Gastrocnemius medialis (tissue), 4 donors: ENCODE measurements around the gene RAB21. TPM values are rescaled to one million over a fixed set of nuclear protein-coding genes. Genes with fewer than 3 reads are reported as not detected.

ENCODE experiments used
- ATAC-seq, 2 donors: fragments of 150-250 bp; one replicate each; pipeline ENCODE4 v1.9.1; 2016
- DNase-seq, 2 donors: peaks; one replicate each; pipeline ENCODE4 v3.0.0-alpha.2; 2019
- H3K27ac ChIP-seq, 4 donors: fragments of 200-600 bp; sonication (generic); 1 replicate in 1 of 4; 2 replicates in 3 of 4; pipeline ENCODE4 v1.5.1; 2016 to 2018; ENCODE audit warnings: mild to moderate bottlenecking in 2 of 4, moderate library complexity in 1 of 4
- H3K27me3 ChIP-seq, 3 donors: fragments of 200-600 bp; sonication (generic) in 2 of 3; 1 replicate in 1 of 3; 2 replicates in 2 of 3; pipeline versions ENCODE4 v1.5.1 to v1.6.0; 2016 to 2019; ENCODE audit warnings: mild to moderate bottlenecking in 1 of 3, moderate library complexity in 1 of 3
- H3K36me3 ChIP-seq, 2 donors: fragments of 200-600 bp; sonication (generic) in 1 of 2; one replicate each; pipeline ENCODE4 v1.5.1; 2017 to 2018
- H3K4me1 ChIP-seq, 2 donors: fragments of 200-600 bp; sonication (generic) in 1 of 2; one replicate each; pipeline ENCODE4 v1.5.1; 2016 to 2017; ENCODE audit warnings: mild to moderate bottlenecking in 2 of 2
- H3K4me3 ChIP-seq, 4 donors: fragments of 200-600 bp; sonication (generic) in 3 of 4; 1 replicate in 1 of 4; 2 replicates in 3 of 4; pipeline ENCODE4 v1.5.1; 2016 to 2019; ENCODE audit warnings: mild to moderate bottlenecking in 2 of 4
- H3K9me3 ChIP-seq, 3 donors: fragments of 200-600 bp; sonication (generic) in 2 of 3; 1 replicate in 1 of 3; 2 replicates in 2 of 3; pipeline ENCODE4 v1.5.1; 2016 to 2019
- POLR2A ChIP-seq, 2 donors: fragments of 450-650 bp; IDR thresholded peaks; one replicate each; pipeline ENCODE4 v1.6.1; 2017; ENCODE audit warnings: antibody characterized with exemption in 2 of 2, mild to moderate bottlenecking in 2 of 2, moderate library complexity in 2 of 2
- in situ Hi-C, 4 donors: fragments of 200-750 bp; cut with MboI; loops; one replicate each; pipeline versions ENCODE4 v1.15.0 to v1.8.0; 2017; ENCODE audit warnings: low sequenced_read_pairs in 4 of 4
- intact Hi-C: fragments of 100-400 bp; cut with DNase I; formaldehyde crosslinking; loops from one replicate; pipeline ENCODE4 v1.15.1; 2023; ENCODE audit warnings: low total_unique reads
- total RNA-seq, 4 donors: library from RNA; depleted of rRNA; stranded (reverse); fragments of >200 nt; gene quantifications; one replicate each; pipeline versions ENCODE4 v1.1.0 to v1.2.3, GENCODE V29; 2016
- TF ChIP-seq, protein P1 (sequence below), 5 experiments: fragments of 450-650 bp in 3 of 5; fragments of 200-600 bp in 2 of 5; sonication (generic) in 2 of 5; IDR thresholded peaks in 4 of 5; conservative IDR thresholded peaks in 1 of 5; 1 replicate in 4 of 5; 2 replicates in 1 of 5; pipeline ENCODE4 v1.5.1; 2016 to 2019; ENCODE audit warnings: antibody characterized with exemption in 5 of 5, mild to moderate bottlenecking in 3 of 5, moderate library complexity in 3 of 5

The RAB21 gene
- total RNA-seq, 4 donors from 2014 or later = 17.4 to 75.9 (median 45.7) TPM

DNA sequence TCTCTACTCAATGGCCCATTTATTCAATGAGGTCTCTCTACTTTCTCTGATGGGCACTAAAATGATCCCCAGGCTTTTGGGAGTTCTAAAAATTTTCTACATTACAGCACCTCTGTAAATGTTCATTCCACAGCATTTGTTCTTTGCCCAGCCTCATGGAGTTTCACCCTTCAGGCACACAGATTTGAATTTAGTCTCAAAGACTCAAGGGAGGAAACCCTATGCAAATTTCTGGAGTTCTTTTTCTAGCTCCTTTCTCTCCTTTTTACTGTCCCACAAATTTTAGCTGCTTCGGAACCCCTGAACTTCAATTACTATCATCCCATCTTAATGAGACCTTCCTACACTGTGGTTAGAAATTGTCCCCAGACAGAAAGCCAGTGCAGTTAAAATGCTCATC, 17.5 kb upstream of the RAB21 start:
- DNase-seq (no peak), ATAC-seq (no peak)
- in situ Hi-C loops = loop anchor here in 3 of 4 donors (25.0 kb wide), 2 partner anchors 325 to 1000 kb away; no protein-coding TSS in a partner anchor
- H3K4me3 ChIP-seq = no peak overlapping the region
- H3K27ac ChIP-seq = no peak overlapping the region
- no peaks in the 10 kb centered on the region for H3K4me1 ChIP-seq
- H3K36me3 ChIP-seq = no peaks in the 10 kb centered on the region
- H3K27me3 ChIP-seq = no peaks in the 10 kb centered on the region
- no peaks in the 10 kb centered on the region for H3K9me3 ChIP-seq
- no peak for TF ChIP-seq POLR2A (IDR thresholded peaks at IDR 0.05)
- TF ChIP-seq, protein P1, sequence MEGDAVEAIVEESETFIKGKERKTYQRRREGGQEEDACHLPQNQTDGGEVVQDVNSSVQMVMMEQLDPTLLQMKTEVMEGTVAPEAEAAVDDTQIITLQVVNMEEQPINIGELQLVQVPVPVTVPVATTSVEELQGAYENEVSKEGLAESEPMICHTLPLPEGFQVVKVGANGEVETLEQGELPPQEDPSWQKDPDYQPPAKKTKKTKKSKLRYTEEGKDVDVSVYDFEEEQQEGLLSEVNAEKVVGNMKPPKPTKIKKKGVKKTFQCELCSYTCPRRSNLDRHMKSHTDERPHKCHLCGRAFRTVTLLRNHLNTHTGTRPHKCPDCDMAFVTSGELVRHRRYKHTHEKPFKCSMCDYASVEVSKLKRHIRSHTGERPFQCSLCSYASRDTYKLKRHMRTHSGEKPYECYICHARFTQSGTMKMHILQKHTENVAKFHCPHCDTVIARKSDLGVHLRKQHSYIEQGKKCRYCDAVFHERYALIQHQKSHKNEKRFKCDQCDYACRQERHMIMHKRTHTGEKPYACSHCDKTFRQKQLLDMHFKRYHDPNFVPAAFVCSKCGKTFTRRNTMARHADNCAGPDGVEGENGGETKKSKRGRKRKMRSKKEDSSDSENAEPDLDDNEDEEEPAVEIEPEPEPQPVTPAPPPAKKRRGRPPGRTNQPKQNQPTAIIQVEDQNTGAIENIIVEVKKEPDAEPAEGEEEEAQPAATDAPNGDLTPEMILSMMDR (IDR thresholded peaks at IDR 0.05 in 4 of 5, conservative IDR thresholded peaks at IDR 0.05 in 1 of 5) = no peak
- intact Hi-C loops = no loop called here

- H3K27me3 ChIP-seq = no peaks in the 10 kb centered on the region
- DNase-seq (no peak), ATAC-seq (no peak)
- in situ Hi-C loops = loop anchor here (10.0 to 25.0 kb wide), 3 partner anchors 328 to 1006 kb away; no protein-coding TSS in a partner anchor
- no peaks in the 10 kb centered on the region for H3K9me3 ChIP-seq
- H3K4me1 ChIP-seq = peaks cover 0 to 3% of the 10 kb centered on the region in 2 donors
- no peak for TF ChIP-seq POLR2A (IDR thresholded peaks at IDR 0.05)
- TF ChIP-seq, protein P1 (IDR thresholded peaks at IDR 0.05 in 4 of 5, conservative IDR thresholded peaks at IDR 0.05 in 1 of 5) = no peak
- H3K27ac ChIP-seq = no peak overlapping the region
- H3K36me3 ChIP-seq = no peaks in the 10 kb centered on the region
- no peak overlapping the region for H3K4me3 ChIP-seq
- intact Hi-C loops = no loop called here
Measured at GRCh38 chr12:71742998-71743397, 11.7 kb upstream of the RAB21 start.

- Histone ChIP-seq H3K36me3 (no peaks in the 10 kb centered on the region), H3K27ac (no peak overlapping the region), H3K4me1 (peaks cover 0 to 3% of the 10 kb centered on the region in 2 donors), H3K4me3 (no peak overlapping the region), H3K9me3 (no peaks in the 10 kb centered on the region), H3K27me3 (no peaks in the 10 kb centered on the region)
- DNase-seq (no peak), ATAC-seq (no peak)
- in situ Hi-C loops (loop anchor here (10.0 to 25.0 kb wide), 3 partner anchors 330 to 1007 kb away; no protein-coding TSS in a partner anchor), intact Hi-C loops (loop anchor here (5.0 kb wide), 1 partner anchor 527 kb away; no protein-coding TSS in a partner anchor)
- no peak for TF ChIP-seq POLR2A (IDR thresholded peaks at IDR 0.05)
- TF ChIP-seq, protein P1 (IDR thresholded peaks at IDR 0.05 in 4 of 5, conservative IDR thresholded peaks at IDR 0.05 in 1 of 5) = no peak
Measured at GRCh38 chr12:71744522-71745300, 10.0 kb upstream of the RAB21 start.

GRCh38 chr12:71746974-71747611, 7.6 kb upstream of the RAB21 start:
- no peak overlapping the region for H3K4me3 ChIP-seq
- no peaks in the 10 kb centered on the region for H3K9me3 ChIP-seq
- ATAC-seq (peak; percentile 97 to 98), DNase-seq (peak in 1 of 2 donors; percentile 16)
- intact Hi-C loops (loop anchor here (1.0 to 5.0 kb wide), 3 partner anchors 60 to 530 kb away; partner anchors contain the start of gene TMEM19), in situ Hi-C loops (loop anchor here (10.0 to 25.0 kb wide), 3 partner anchors 332 to 1010 kb away; no protein-coding TSS in a partner anchor)
- H3K4me1 ChIP-seq = peaks cover 0 to 3% of the 10 kb centered on the region in 2 donors
- no peak for TF ChIP-seq POLR2A (IDR thresholded peaks at IDR 0.05)
- TF ChIP-seq, protein P1 (IDR thresholded peaks at IDR 0.05 in 4 of 5, conservative IDR thresholded peaks at IDR 0.05 in 1 of 5) = peak; percentile 43 to 81 (median 70)
- H3K36me3 ChIP-seq = no peaks in the 10 kb centered on the region
- no peaks in the 10 kb centered on the region for H3K27me3 ChIP-seq
- H3K27ac ChIP-seq = no peak overlapping the region
